Activated T-cell treated with anti-CD3 and anti-CD28 coated beads for 24 hours (primary cell): ENCODE data around the gene CHPF.

Source experiments
- DNase-seq: peaks from one replicate; pipeline ENCODE4 v3.0.0-alpha.2; 2020; ENCODE audit warnings: low read depth

Gene CHPF

GRCh38 chr2:219513787-219514186 is 29.8 kb downstream of the CHPF start:
- DNase-seq: no peak

- no peak for DNase-seq
These were observed 30.9 kb downstream of the CHPF start for GRCh38 chr2:219512524-219513216.

- DNase-seq: no peak
These were observed 31.9 kb downstream of the CHPF start for GRCh38 chr2:219511547-219512325.

- DNase-seq: no peak
These were observed 33.0 kb downstream of the CHPF start for GRCh38 chr2:219510512-219511135.

GRCh38 chr2:219509780-219510511 is 33.7 kb downstream of the CHPF start:
- peak; percentile 14 for DNase-seq

- DNase-seq: no peak
These were observed 34.4 kb downstream of the CHPF start for GRCh38 chr2:219508971-219509779.

- no peak for DNase-seq
These were observed 35.2 kb downstream of the CHPF start for GRCh38 chr2:219508444-219508734.

- DNase-seq: no peak
These were observed 35.8 kb downstream of the CHPF start for GRCh38 chr2:219507581-219508443.

GRCh38 chr2:219506802-219507526 is 36.6 kb downstream of the CHPF start:
- no peak for DNase-seq

- DNase-seq: no peak
These were observed 37.3 kb downstream of the CHPF start for GRCh38 chr2:219506153-219506801.

GRCh38 chr2:219505585-219505984 is 38.0 kb downstream of the CHPF start:
- no peak for DNase-seq

- no peak for DNase-seq
These were observed 41.0 kb downstream of the CHPF start for GRCh38 chr2:219502618-219503017.

GRCh38 chr2:219501849-219502248 is 41.8 kb downstream of the CHPF start:
- no peak for DNase-seq

- DNase-seq: no peak
These were observed 43.5 kb downstream of the CHPF start for GRCh38 chr2:219500135-219500534.

- no peak for DNase-seq
These were observed 44.1 kb downstream of the CHPF start for GRCh38 chr2:219499555-219499954.

GRCh38 chr2:219499058-219499307 is 44.6 kb downstream of the CHPF start:
- DNase-seq: no peak

GRCh38 chr2:219498280-219499057 is 45.1 kb downstream of the CHPF start, which contains the start of gene GMPPA:
Gene GMPPA (plus strand): TSS chr2:219498891. CDS start chr2:219499976, 1,085 bp downstream.
- DNase-seq: peak; percentile 90

- DNase-seq: no peak
These were observed 45.9 kb downstream of the CHPF start for GRCh38 chr2:219497495-219498279.
